OCI-LY1 (cell line): ENCODE results near the gene KCTD16.

Experiments used
- H2AFZ ChIP-seq: fragments of 200-600 bp; sonication (generic), shearing (Covaris generic); 2 replicates; pipeline ENCODE4 v1.6.0; 2014; ENCODE audit warnings: antibody characterized with exemption, mild to moderate bottlenecking, low read length
- H3F3A ChIP-seq: fragments of 200-600 bp; sonication (generic), shearing (Covaris generic); 2 replicates; pipeline ENCODE4 v1.6.0; 2014; ENCODE audit warnings: mild to moderate bottlenecking, antibody characterized with exemption, low read length, moderate library complexity; ENCODE audit not compliant: insufficient read depth
- H3K27ac ChIP-seq: fragments of 200-600 bp; sonication (generic); 2 replicates; pipeline ENCODE4 v1.5.1; 2014; ENCODE audit warnings: low read length, mixed run types, mild to moderate bottlenecking, low read depth; ENCODE audit not compliant: poor library complexity, severe bottlenecking
- H3K27me3 ChIP-seq: fragments of 200-600 bp; sonication (generic); 2 replicates; pipeline ENCODE4 v1.6.0; 2014; ENCODE audit warnings: antibody characterized with exemption, mild to moderate bottlenecking, low read length, moderate library complexity; ENCODE audit not compliant: insufficient read depth
- H3K36me3 ChIP-seq: fragments of 200-600 bp; sonication (generic); 2 replicates; pipeline ENCODE4 v1.6.1; 2014; ENCODE audit warnings: mild to moderate bottlenecking, antibody characterized with exemption, low read length, moderate library complexity, mixed read lengths; ENCODE audit not compliant: insufficient read depth
- H3K4me1 ChIP-seq: fragments of 200-600 bp; sonication (generic); 2 replicates; pipeline ENCODE4 v1.5.1; 2014; ENCODE audit warnings: mild to moderate bottlenecking, low read length, moderate library complexity; ENCODE audit not compliant: insufficient read depth, severe bottlenecking
- H3K4me2 ChIP-seq: fragments of 200-600 bp; sonication (generic), shearing (Covaris generic); 2 replicates; pipeline ENCODE4 v1.6.1; 2014; ENCODE audit warnings: low read length
- H3K4me3 ChIP-seq: fragments of 200-600 bp; sonication (generic); 2 replicates; pipeline ENCODE4 v1.5.1; 2014; ENCODE audit warnings: low read length, low read depth, mild to moderate bottlenecking, mixed read lengths; ENCODE audit not compliant: poor library complexity, severe bottlenecking
- H3K79me2 ChIP-seq: fragments of 200-600 bp; shearing (Covaris generic); 2 replicates; pipeline ENCODE4 v1.6.1; 2016; ENCODE audit warnings: mixed run types, low read length, mixed read lengths; ENCODE audit not compliant: insufficient read depth
- H3K9ac ChIP-seq: fragments of 200-600 bp; sonication (generic), shearing (Covaris generic); 2 replicates; pipeline ENCODE4 v1.6.1; 2014; ENCODE audit warnings: mild to moderate bottlenecking, low read length, mixed read lengths
- H3K9me2 ChIP-seq: fragments of 200-600 bp; sonication (generic), shearing (Covaris generic); 2 replicates; pipeline ENCODE4 v1.6.1; 2014; ENCODE audit warnings: low read depth, mild to moderate bottlenecking, low read length, mixed read lengths
- H3K9me3 ChIP-seq: fragments of 200-600 bp; shearing (Covaris generic); 2 replicates; pipeline ENCODE4 v1.6.1; 2014; ENCODE audit warnings: low read length, mixed read lengths
- H4K20me1 ChIP-seq: fragments of 200-600 bp; sonication (generic), shearing (Covaris generic); 2 replicates; pipeline ENCODE4 v1.6.0; 2016; ENCODE audit warnings: mild to moderate bottlenecking, low read length; ENCODE audit not compliant: insufficient read depth
- CTCF ChIP-seq: fragments of 200-600 bp; sonication (generic), shearing (Covaris generic); IDR thresholded peaks from 2 replicates; pipeline ENCODE4 v1.5.1; 2017; ENCODE audit warnings: mild to moderate bottlenecking, antibody characterized with exemption, low read length, moderate library complexity, mixed read lengths
- EZH2 ChIP-seq: fragments of 200-600 bp; sonication (generic), shearing (Covaris generic); IDR thresholded peaks from 2 replicates; pipeline ENCODE4 v1.8.0; 2017; ENCODE audit warnings: borderline replicate concordance, mixed run types, mild to moderate bottlenecking, antibody characterized with exemption, low read length, moderate library complexity, mixed read lengths

Gene KCTD16

GRCh38 chr5:144416196-144416595, 245.5 kb downstream of the KCTD16 start:
- Histone ChIP-seq H3K4me2 (no peak overlapping the region), H3K27me3 (no peaks in the 10 kb centered on the region), H3K36me3 (no peaks in the 10 kb centered on the region), H2AFZ (no peak overlapping the region), H3K9me3 (no peaks in the 10 kb centered on the region), H3K27ac (no peak overlapping the region), H3K79me2 (no peaks in the 10 kb centered on the region), H4K20me1 (no peaks in the 10 kb centered on the region), H3K9me2 (no peaks in the 10 kb centered on the region), H3K4me3 (no peak overlapping the region), H3K9ac (no peak overlapping the region), H3K4me1 (no peaks in the 10 kb centered on the region), H3F3A (no peaks in the 10 kb centered on the region)
- no peak for TF ChIP-seq EZH2
- TF ChIP-seq CTCF = no peak

GRCh38 chr5:144418719-144419118, 248.0 kb downstream of the KCTD16 start:
- H3K4me2 ChIP-seq = no peak overlapping the region
- no peaks in the 10 kb centered on the region for H3K79me2 ChIP-seq
- no peaks in the 10 kb centered on the region for H3K4me1 ChIP-seq
- no peaks in the 10 kb centered on the region for H3K9me2 ChIP-seq
- TF ChIP-seq EZH2 (no peak), CTCF (no peak)
- no peak overlapping the region for H2AFZ ChIP-seq
- no peaks in the 10 kb centered on the region for H4K20me1 ChIP-seq
- H3K27ac ChIP-seq = no peak overlapping the region
- H3K4me3 ChIP-seq = no peak overlapping the region
- H3F3A ChIP-seq = no peaks in the 10 kb centered on the region
- H3K9me3 ChIP-seq = no peaks in the 10 kb centered on the region
- no peaks in the 10 kb centered on the region for H3K27me3 ChIP-seq
- H3K36me3 ChIP-seq = no peaks in the 10 kb centered on the region
- no peak overlapping the region for H3K9ac ChIP-seq

- Histone ChIP-seq H3K79me2 (no peaks in the 10 kb centered on the region), H3F3A (no peaks in the 10 kb centered on the region), H3K36me3 (no peaks in the 10 kb centered on the region), H2AFZ (no peak overlapping the region), H3K9me3 (no peaks in the 10 kb centered on the region), H3K4me1 (no peaks in the 10 kb centered on the region), H3K27me3 (no peaks in the 10 kb centered on the region), H3K9ac (no peak overlapping the region), H3K9me2 (no peaks in the 10 kb centered on the region), H3K4me3 (no peak overlapping the region), H3K27ac (no peak overlapping the region), H3K4me2 (no peak overlapping the region), H4K20me1 (no peaks in the 10 kb centered on the region)
- TF ChIP-seq CTCF = no peak
- TF ChIP-seq EZH2 = no peak
Observed at GRCh38 chr5:144421411-144421810, 250.7 kb downstream of the KCTD16 start.
